ENCODE measurements around the gene NNAT. TPM values are rescaled to one million over a fixed set of nuclear protein-coding genes. Genes with fewer than 3 reads are reported as not detected.

The NNAT gene
- total RNA-seq, 1 donor from 2014 or later = 14.7 TPM

DNA sequence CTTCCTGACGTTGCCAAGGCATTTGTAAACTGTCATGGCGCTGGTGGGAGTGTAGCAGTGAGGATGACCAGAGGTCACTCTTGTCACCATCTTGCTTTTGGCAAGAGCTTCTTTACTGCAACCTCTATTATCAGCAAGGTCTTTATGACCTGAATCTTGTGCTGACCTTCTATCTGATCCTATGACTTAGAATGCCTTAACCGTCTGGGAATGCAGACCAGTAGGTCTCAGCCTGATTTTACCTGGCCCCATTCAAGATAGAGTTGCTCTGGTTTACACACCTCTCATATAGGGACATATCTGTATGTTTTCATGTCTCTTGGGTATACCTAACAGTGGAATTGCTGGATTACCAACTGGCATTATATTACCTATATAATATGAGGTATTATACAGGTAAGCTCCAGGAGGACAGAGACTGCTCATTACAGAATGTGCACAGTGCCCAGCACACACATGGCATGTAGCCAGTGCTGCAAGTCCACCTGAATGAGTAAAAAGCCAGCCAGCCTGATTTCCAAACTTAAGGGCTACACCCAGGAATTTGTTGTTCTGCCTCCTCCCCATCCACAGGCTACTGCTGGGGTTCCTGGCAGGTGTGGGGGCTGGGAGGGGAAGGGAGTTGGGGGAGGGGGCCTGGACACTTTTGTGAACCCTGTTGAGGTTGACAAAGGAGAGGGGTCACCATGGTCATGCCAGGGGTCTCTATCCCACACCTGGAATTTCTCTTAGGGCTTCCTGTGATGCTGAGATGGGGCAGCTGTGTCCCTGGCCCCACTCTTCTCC, 41.8 kb downstream of the NNAT start:
- Mint-ChIP-seq H3K27me3 (ENCODE audit: unreplicated experiment) (peaks cover 57% of the 10 kb centered on the region), H3K36me3 (ENCODE audit: unreplicated experiment) (no peaks in the 10 kb centered on the region), H3K4me1 (ENCODE audit: unreplicated experiment) (peaks cover 8% of the 10 kb centered on the region), H3K27ac (ENCODE audit: unreplicated experiment) (no peak overlapping the region), H3K4me3 (ENCODE audit: unreplicated experiment) (no peak overlapping the region), H3K9me3 (ENCODE audit: unreplicated experiment) (no peaks in the 10 kb centered on the region)
- TF ChIP-seq, protein P1, sequence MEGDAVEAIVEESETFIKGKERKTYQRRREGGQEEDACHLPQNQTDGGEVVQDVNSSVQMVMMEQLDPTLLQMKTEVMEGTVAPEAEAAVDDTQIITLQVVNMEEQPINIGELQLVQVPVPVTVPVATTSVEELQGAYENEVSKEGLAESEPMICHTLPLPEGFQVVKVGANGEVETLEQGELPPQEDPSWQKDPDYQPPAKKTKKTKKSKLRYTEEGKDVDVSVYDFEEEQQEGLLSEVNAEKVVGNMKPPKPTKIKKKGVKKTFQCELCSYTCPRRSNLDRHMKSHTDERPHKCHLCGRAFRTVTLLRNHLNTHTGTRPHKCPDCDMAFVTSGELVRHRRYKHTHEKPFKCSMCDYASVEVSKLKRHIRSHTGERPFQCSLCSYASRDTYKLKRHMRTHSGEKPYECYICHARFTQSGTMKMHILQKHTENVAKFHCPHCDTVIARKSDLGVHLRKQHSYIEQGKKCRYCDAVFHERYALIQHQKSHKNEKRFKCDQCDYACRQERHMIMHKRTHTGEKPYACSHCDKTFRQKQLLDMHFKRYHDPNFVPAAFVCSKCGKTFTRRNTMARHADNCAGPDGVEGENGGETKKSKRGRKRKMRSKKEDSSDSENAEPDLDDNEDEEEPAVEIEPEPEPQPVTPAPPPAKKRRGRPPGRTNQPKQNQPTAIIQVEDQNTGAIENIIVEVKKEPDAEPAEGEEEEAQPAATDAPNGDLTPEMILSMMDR (IDR thresholded peaks at IDR 0.05) = no peak
- DNase-seq (ENCODE audit: extremely low spot score, unreplicated experiment) = peak; percentile 51

DNA sequence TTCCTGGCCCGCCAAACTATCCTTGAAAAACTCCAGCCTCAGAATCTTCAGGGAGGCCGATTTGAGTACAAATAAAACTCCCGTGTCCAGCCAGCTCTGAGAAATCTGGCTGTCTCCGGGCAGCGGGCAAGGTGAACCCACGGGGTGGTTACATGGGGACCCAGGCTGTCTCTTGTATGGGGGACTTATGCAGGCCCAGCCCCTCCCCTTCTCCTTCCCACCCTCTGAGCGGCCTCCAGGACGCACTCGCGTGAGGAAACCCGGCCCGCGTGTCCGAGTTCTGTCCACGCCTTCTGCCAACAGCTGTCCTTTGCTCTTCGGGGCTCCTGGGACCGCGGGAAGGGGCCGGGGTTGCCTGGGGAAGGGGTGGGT, 43.0 kb downstream of the NNAT start:
- Mint-ChIP-seq H3K27me3 (ENCODE audit: unreplicated experiment) (peaks cover 62% of the 10 kb centered on the region), H3K27ac (ENCODE audit: unreplicated experiment) (no peak overlapping the region), H3K9me3 (ENCODE audit: unreplicated experiment) (no peaks in the 10 kb centered on the region), H3K36me3 (ENCODE audit: unreplicated experiment) (no peaks in the 10 kb centered on the region), H3K4me3 (ENCODE audit: unreplicated experiment) (no peak overlapping the region), H3K4me1 (ENCODE audit: unreplicated experiment) (peaks cover 12% of the 10 kb centered on the region)
- no peak for DNase-seq (ENCODE audit: extremely low spot score, unreplicated experiment)
- TF ChIP-seq, protein P1 (IDR thresholded peaks at IDR 0.05) = no peak

DNA sequence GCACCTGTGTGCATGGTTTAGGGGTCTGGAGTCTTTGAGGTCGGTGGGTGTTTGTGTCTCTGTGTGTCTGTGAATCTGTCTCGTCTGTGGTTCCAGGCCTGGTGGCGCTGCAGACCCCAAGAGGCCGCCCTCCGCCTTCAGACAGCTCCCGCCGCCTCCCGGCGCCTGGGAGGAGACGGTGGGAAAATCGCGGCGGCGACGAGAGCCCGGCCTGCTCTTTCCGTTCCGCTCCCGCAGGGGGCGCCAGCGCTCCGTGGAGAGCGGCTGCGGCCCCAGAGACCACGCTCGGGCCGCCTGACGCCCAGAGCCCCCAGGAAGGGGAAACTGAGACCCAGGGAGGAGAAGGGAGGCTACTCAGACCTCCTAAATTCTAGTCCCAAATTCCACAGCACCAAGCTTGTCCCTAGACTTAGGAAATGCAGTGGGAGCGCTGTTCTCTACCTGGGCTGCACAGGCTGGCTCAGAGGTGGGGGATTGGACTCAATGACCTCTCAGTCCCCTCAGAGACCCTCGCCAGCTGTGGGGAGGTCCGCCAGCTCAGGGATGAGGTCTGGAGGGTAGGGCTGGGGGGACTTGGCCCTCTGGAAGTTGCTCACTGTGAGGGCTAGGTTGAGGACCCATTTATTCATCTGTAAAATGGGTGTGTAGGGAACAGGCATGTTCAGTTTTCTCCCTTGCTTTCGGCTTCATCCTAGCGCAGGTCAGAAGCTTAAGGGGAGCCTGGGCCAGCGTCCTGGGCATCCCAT, 43.5 kb downstream of the NNAT start:
- Mint-ChIP-seq H3K4me1 (ENCODE audit: unreplicated experiment) (peaks cover 12% of the 10 kb centered on the region), H3K36me3 (ENCODE audit: unreplicated experiment) (no peaks in the 10 kb centered on the region), H3K4me3 (ENCODE audit: unreplicated experiment) (no peak overlapping the region), H3K27ac (ENCODE audit: unreplicated experiment) (no peak overlapping the region), H3K9me3 (ENCODE audit: unreplicated experiment) (no peaks in the 10 kb centered on the region), H3K27me3 (ENCODE audit: unreplicated experiment) (peaks cover 62% of the 10 kb centered on the region)
- peak; percentile 89 for DNase-seq (ENCODE audit: extremely low spot score, unreplicated experiment)
- TF ChIP-seq, protein P1 (IDR thresholded peaks at IDR 0.05) = peak; percentile 99

DNA sequence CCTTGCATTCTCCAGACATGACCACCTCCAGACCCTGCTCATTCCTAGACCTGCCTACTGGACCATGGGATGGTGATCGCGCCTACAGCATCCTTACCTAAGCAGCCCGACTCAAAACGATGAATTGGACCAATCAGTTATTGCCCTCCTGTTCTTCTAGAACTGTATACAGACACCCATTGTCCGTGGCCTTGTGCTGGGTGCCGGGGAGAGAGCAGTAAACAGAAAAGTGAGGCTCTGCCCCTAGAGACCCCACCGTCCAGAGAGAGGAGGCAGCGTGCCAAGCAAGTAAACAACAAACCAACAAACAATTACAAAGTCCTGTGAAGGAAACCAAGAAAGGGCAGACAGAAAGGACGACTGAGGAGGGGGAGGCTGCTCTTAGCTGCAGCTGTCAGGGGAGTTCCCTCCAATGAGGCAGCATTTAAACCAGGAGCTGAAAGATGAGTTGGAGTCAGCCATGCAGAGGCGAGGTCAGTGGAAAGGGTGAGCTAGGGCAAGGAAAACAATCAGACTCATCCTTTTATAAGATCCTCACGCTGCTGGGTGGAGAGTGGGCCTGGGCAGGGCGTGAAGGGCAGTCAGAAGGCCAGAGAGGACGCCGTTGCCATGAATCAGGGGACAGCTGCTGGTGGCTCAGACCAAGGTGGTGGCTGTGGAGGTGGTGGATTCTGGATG, 44.2 kb downstream of the NNAT start:
- no peaks in the 10 kb centered on the region for H3K36me3 Mint-ChIP-seq (ENCODE audit: unreplicated experiment)
- H3K4me1 Mint-ChIP-seq (ENCODE audit: unreplicated experiment) = peaks cover 12% of the 10 kb centered on the region
- TF ChIP-seq, protein P1 (IDR thresholded peaks at IDR 0.05) = no peak
- H3K27me3 Mint-ChIP-seq (ENCODE audit: unreplicated experiment) = peaks cover 60% of the 10 kb centered on the region
- DNase-seq (ENCODE audit: extremely low spot score, unreplicated experiment) = peak; percentile 65
- H3K27ac Mint-ChIP-seq (ENCODE audit: unreplicated experiment) = no peak overlapping the region
- H3K4me3 Mint-ChIP-seq (ENCODE audit: unreplicated experiment) = no peak overlapping the region
- H3K9me3 Mint-ChIP-seq (ENCODE audit: unreplicated experiment) = no peaks in the 10 kb centered on the region

Data from osteocyte (in vitro differentiated cells).